Osteocyte (in vitro differentiated cells): ENCODE results near the gene GDPD3. TPM values are rescaled to one million over a fixed set of nuclear protein-coding genes. Genes with fewer than 3 reads are reported as not detected.

Experiments used
- DNase-seq: peaks from one replicate; pipeline ENCODE4 v3.0.0; 2021; ENCODE audit warnings: mixed read lengths; ENCODE audit not compliant: unreplicated experiment; ENCODE audit errors: extremely low spot score
- H3K27ac Mint-ChIP-seq: one replicate; pipeline ENCODE4 v1.8.0; 2021; ENCODE audit warnings: mild to moderate bottlenecking, mixed read lengths; ENCODE audit not compliant: unreplicated experiment
- H3K27me3 Mint-ChIP-seq: one replicate; pipeline ENCODE4 v1.8.0; 2021; ENCODE audit warnings: mixed read lengths; ENCODE audit not compliant: unreplicated experiment
- H3K36me3 Mint-ChIP-seq: one replicate; pipeline ENCODE4 v1.8.0; 2021; ENCODE audit warnings: mixed read lengths; ENCODE audit not compliant: unreplicated experiment
- H3K4me1 Mint-ChIP-seq: one replicate; pipeline ENCODE4 v1.8.0; 2021; ENCODE audit warnings: mixed read lengths; ENCODE audit not compliant: unreplicated experiment
- H3K4me3 Mint-ChIP-seq: one replicate; pipeline ENCODE4 v1.8.0; 2021; ENCODE audit warnings: mild to moderate bottlenecking, moderate library complexity, mixed read lengths; ENCODE audit not compliant: unreplicated experiment
- H3K9me3 Mint-ChIP-seq: one replicate; pipeline ENCODE4 v1.8.0; 2021; ENCODE audit warnings: mixed read lengths; ENCODE audit not compliant: unreplicated experiment
- total RNA-seq: library from RNA; stranded (reverse); gene quantifications from 2 replicates; pipeline ENCODE4 v1.2.1, GENCODE V29; 2021
- TF ChIP-seq, protein P1 (sequence below): fragments of 200-600 bp; sonication (generic); IDR thresholded peaks from 2 replicates; pipeline ENCODE4 v1.5.0; 2021; ENCODE audit warnings: antibody characterized with exemption, mild to moderate bottlenecking, moderate library complexity

Gene GDPD3
- total RNA-seq, 1 donor from 2014 or later = 3.6 TPM

DNA sequence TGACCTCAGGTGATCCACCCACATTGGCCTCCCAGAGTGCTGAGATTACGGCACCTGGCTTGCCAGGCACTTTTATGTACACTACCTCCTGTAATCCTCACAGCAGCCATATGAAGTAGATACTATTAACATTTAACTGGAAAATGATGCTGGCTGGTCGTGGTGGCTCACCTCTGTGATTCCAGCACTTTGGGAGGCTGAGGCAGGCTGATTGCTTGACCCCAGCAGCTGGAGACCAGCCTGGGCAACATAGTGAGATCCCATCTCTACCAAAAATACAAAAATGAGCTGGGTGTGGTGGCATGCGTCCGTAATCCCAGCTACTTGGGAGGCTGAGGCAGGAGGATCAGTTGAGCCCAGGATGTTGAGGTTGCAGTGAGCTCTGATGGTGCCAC, 11.6 kb upstream of the GDPD3 start:
- Mint-ChIP-seq H3K4me1 (peaks cover 21% of the 10 kb centered on the region), H3K27me3 (no peaks in the 10 kb centered on the region), H3K9me3 (no peaks in the 10 kb centered on the region), H3K4me3 (no peak overlapping the region), H3K27ac (no peak overlapping the region), H3K36me3 (no peaks in the 10 kb centered on the region)
- no peak for DNase-seq
- TF ChIP-seq, protein P1, sequence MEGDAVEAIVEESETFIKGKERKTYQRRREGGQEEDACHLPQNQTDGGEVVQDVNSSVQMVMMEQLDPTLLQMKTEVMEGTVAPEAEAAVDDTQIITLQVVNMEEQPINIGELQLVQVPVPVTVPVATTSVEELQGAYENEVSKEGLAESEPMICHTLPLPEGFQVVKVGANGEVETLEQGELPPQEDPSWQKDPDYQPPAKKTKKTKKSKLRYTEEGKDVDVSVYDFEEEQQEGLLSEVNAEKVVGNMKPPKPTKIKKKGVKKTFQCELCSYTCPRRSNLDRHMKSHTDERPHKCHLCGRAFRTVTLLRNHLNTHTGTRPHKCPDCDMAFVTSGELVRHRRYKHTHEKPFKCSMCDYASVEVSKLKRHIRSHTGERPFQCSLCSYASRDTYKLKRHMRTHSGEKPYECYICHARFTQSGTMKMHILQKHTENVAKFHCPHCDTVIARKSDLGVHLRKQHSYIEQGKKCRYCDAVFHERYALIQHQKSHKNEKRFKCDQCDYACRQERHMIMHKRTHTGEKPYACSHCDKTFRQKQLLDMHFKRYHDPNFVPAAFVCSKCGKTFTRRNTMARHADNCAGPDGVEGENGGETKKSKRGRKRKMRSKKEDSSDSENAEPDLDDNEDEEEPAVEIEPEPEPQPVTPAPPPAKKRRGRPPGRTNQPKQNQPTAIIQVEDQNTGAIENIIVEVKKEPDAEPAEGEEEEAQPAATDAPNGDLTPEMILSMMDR = no peak

DNA sequence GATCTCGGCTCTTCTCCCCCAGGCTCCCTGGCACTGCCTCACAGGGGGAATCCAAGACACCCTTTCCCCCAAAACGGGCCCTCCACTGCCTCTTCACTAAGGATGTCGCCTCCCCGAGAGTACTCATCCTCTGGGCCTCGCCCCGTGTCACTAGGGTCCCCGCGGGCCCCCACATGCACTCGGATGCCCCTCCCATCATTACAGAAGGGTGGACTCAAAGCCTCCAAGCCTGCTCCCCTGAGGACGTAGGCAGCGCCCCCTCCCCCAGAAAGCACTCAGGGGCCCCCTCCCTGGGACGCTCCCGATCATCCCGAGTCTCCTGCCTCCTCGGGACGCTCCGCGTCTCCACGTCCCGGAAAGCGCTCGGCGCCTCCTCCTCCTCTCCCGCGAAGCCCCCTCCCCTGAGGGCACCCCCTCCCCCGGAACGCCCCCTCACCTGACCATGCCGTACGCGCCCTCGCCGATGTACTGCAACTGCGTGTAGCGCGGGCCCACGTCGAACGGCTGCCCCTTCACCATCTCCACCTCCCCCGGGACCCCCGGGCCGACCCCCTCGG, 9.3 kb upstream of the GDPD3 start:
- H3K9me3 Mint-ChIP-seq = no peaks in the 10 kb centered on the region
- peak overlapping the region; percentile 82 for H3K27ac Mint-ChIP-seq
- no peaks in the 10 kb centered on the region for H3K27me3 Mint-ChIP-seq
- peaks cover 5% of the 10 kb centered on the region for H3K36me3 Mint-ChIP-seq
- DNase-seq = no peak
- H3K4me3 Mint-ChIP-seq = peak overlapping the region; percentile 86
- peaks cover 22% of the 10 kb centered on the region for H3K4me1 Mint-ChIP-seq
- TF ChIP-seq, protein P1 = no peak

DNA sequence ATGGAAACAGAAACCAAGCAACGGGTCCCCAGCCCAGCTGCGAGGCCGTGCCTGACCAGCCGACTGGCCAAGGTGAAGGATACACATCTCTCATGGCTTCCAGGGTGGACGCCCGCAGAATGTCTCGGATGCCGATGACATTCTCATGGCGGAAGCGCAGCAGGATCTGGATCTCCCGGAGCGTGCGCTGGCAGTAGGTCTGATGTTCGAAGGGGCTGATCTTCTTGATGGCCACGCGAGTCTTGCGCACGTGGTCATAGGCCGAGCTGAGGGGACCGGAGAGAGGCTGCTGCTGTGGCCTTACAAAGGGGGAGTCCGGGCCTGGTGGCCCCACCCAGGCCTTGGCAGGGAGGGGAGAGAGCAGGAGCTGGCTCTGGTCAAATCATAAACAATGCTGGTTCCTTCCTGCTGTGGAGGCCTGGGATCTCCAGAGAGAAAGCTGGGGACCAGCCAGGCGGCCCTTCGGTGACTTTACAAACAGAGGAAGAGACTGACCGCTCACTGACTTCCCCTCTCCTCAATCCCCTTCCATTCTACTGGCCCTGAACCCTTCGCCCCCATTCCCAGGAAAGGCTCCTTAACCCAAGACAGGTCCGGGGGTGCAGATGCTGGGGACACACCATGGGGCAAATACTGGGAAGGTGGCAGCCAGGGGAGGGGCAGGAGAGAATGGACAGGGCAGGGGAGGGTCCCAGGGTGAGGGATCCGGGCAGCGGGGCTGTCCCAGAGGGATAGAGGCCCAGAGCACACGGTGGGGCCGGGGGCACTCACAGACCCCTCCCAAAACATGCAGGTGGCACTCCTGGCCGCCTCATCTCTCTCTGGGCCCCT, 8.6 kb upstream of the GDPD3 start:
- Mint-ChIP-seq H3K9me3 (no peaks in the 10 kb centered on the region), H3K27ac (peak overlapping the region; percentile 85), H3K4me3 (peak overlapping the region; percentile 86), H3K36me3 (peaks cover 5% of the 10 kb centered on the region), H3K4me1 (peaks cover 22% of the 10 kb centered on the region), H3K27me3 (no peaks in the 10 kb centered on the region)
- DNase-seq = no peak
- TF ChIP-seq, protein P1 = no peak

DNA sequence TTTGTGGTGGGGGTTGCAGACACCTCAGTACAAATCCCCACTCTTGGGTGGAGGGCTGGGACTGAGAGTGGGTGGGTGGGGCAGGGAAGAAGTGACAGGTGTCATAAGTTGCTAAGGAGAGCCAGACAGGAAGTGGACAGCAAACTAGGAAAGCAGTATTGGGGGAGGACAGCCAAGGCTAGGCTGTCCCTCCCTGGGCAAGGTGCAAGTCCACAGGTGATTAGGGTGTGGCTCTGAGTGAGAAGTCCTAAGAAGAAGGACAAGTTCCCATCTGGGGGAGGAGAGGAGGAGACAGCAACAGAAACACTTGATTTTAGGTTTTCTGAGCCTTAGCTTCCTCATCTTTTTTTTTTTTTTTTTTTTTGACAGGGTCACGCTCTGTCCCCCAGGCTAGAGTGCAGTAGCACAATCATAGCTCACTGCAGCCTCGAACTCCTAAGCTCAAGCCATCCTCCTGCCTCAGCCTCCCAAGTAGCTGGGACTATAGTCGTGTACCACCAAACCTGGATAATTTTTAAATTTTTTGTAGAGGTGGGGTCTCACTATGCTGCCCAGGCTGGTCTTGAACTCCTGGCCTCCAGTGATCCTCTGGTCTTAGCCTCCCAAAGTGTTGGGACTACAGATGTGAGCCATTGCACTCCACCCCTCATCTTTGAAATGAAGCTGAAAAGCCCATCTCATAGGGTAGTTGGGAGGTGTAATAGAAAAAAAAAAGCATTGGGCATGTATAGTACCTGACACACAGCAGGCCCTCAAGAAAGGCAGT, 7.2 kb upstream of the GDPD3 start:
- no peaks in the 10 kb centered on the region for H3K27me3 Mint-ChIP-seq
- H3K4me1 Mint-ChIP-seq = peaks cover 22% of the 10 kb centered on the region
- DNase-seq = no peak
- no peak overlapping the region for H3K4me3 Mint-ChIP-seq
- H3K27ac Mint-ChIP-seq = no peak overlapping the region
- TF ChIP-seq, protein P1 = no peak
- peaks cover 5% of the 10 kb centered on the region for H3K36me3 Mint-ChIP-seq
- H3K9me3 Mint-ChIP-seq = no peaks in the 10 kb centered on the region

DNA sequence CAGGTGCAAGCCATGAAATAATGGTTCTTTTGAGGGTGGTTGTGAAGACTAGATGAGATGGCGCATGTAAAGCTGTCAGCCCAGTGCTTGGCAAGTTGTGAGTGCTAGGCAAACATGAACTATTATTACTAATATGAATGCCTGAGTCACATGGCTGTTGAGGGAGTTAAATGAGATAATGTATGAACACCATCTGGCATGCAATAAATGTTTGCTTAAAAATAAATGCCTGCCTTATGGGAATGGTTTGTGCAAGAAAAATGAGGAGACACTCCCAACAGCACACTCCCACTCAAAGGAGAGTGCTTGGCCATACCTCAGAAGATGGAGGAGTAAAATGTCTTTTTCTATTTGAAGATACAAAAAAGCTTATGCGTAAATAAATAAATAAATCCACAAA, 6.1 kb upstream of the GDPD3 start:
- Mint-ChIP-seq H3K4me1 (peaks cover 20% of the 10 kb centered on the region), H3K9me3 (no peaks in the 10 kb centered on the region), H3K4me3 (no peak overlapping the region), H3K27ac (no peak overlapping the region), H3K27me3 (no peaks in the 10 kb centered on the region), H3K36me3 (peaks cover 8% of the 10 kb centered on the region)
- DNase-seq = no peak
- TF ChIP-seq, protein P1 = no peak
